PFSK-1 (cell line): Measurements from ENCODE around the gene OAF.

Experiments
- POLR2AphosphoS5 ChIP-seq: IDR thresholded peaks from 2 replicates; pipeline ENCODE4 v1.6.1; 2012; ENCODE audit warnings: low read depth, mild to moderate bottlenecking, control low read depth, low read length, moderate library complexity
- SIN3A ChIP-seq: IDR thresholded peaks from 2 replicates; pipeline ENCODE4 v1.6.1; 2012; ENCODE audit warnings: mild to moderate bottlenecking, low read length, moderate library complexity, borderline replicate concordance; ENCODE audit not compliant: insufficient read depth

- TF ChIP-seq POLR2AphosphoS5: no peak
- no peak for TF ChIP-seq SIN3A
Measured at GRCh38 chr11:120241277-120241676, 30.4 kb downstream of the OAF start.
